Neural progenitor cell (in vitro differentiated cells): Measurements from ENCODE around the gene UACA. TPM values are rescaled to one million over a fixed set of nuclear protein-coding genes. Genes with fewer than 3 reads are reported as not detected.

Source experiments
- DNase-seq: peaks from one replicate; pipeline ENCODE4 v3.0.0-alpha.2; 2016; ENCODE audit warnings: low spot score
- H2AFZ ChIP-seq: fragments of 200-600 bp; sonication (generic); replicated peaks from 2 replicates; pipeline ENCODE4 v1.6.1; 2016; ENCODE audit warnings: antibody characterized with exemption
- H3F3A ChIP-seq: fragments of 200-600 bp; sonication (generic); 2 replicates; pipeline ENCODE4 v1.6.1; 2016; ENCODE audit warnings: antibody characterized with exemption, low read depth
- H3K27ac ChIP-seq: fragments of 200-600 bp; sonication (generic); 2 replicates; pipeline ENCODE4 v1.5.1; 2016; ENCODE audit warnings: mild to moderate bottlenecking
- H3K27me3 ChIP-seq: fragments of 200-600 bp; sonication (generic); 2 replicates; pipeline ENCODE4 v1.6.1; 2016; ENCODE audit warnings: mild to moderate bottlenecking, moderate library complexity
- H3K36me3 ChIP-seq: fragments of 200-600 bp; sonication (generic); 2 replicates; pipeline ENCODE4 v1.5.1; 2016
- H3K4me1 ChIP-seq: fragments of 200-600 bp; sonication (generic); 2 replicates; pipeline ENCODE4 v1.6.1; 2016; ENCODE audit warnings: mixed run types
- H3K4me2 ChIP-seq: fragments of 200-600 bp; sonication (generic); 2 replicates; pipeline ENCODE4 v1.6.1; 2016
- H3K4me3 ChIP-seq: fragments of 200-600 bp; sonication (generic); 2 replicates; pipeline ENCODE4 v1.5.1; 2016
- H3K79me2 ChIP-seq: fragments of 200-600 bp; sonication (generic); 2 replicates; pipeline ENCODE4 v1.6.1; 2016; ENCODE audit warnings: low read depth
- H3K9ac ChIP-seq: fragments of 200-600 bp; sonication (generic); 2 replicates; pipeline ENCODE4 v1.6.1; 2016
- H3K9me3 ChIP-seq: fragments of 200-600 bp; sonication (generic); 2 replicates; pipeline ENCODE4 v1.5.1; 2016; ENCODE audit warnings: low read depth
- H4K20me1 ChIP-seq: fragments of 200-600 bp; sonication (generic); 2 replicates; pipeline ENCODE4 v1.6.1; 2016; ENCODE audit warnings: low read depth
- H3K27ac Mint-ChIP-seq: 3 replicates; pipeline ENCODE4 v1.8.0; 2021; ENCODE audit warnings: mixed read lengths
- H3K27me3 Mint-ChIP-seq: 2 replicates; pipeline ENCODE4 v1.8.0; 2022; ENCODE audit warnings: low read depth, mild to moderate bottlenecking, inconsistent platforms, moderate library complexity, mixed read lengths; ENCODE audit not compliant: insufficient read depth
- H3K36me3 Mint-ChIP-seq: 3 replicates; pipeline ENCODE4 v1.8.0; 2021; ENCODE audit warnings: mixed read lengths
- H3K4me1 Mint-ChIP-seq: 3 replicates; pipeline ENCODE4 v1.8.0; 2021; ENCODE audit warnings: mixed read lengths
- H3K4me3 Mint-ChIP-seq: 3 replicates; pipeline ENCODE4 v1.8.0; 2021; ENCODE audit warnings: mild to moderate bottlenecking, moderate library complexity, mixed read lengths
- H3K9me3 Mint-ChIP-seq: 3 replicates; pipeline ENCODE4 v1.8.0; 2020; ENCODE audit warnings: mixed read lengths
- CTCF ChIP-seq: fragments of 200-600 bp; sonication (generic); IDR thresholded peaks from 2 replicates; pipeline ENCODE4 v1.5.1; 2017; ENCODE audit warnings: antibody characterized with exemption, mild to moderate bottlenecking
- EZH2 ChIP-seq: fragments of 200-600 bp; sonication (generic); IDR thresholded peaks from 2 replicates; pipeline ENCODE4 v1.6.1; 2017; ENCODE audit warnings: antibody characterized with exemption, mild to moderate bottlenecking, moderate library complexity
- EZH2phosphoT487 ChIP-seq: fragments of 200-600 bp; sonication (generic); IDR thresholded peaks from 2 replicates; pipeline ENCODE4 v1.6.1; 2017; ENCODE audit warnings: antibody characterized with exemption
- total RNA-seq: library from RNA; depleted of rRNA; stranded (reverse); fragments of >200 nt; gene quantifications from 2 replicates; pipeline ENCODE4 v1.2.3, GENCODE V29; 2015; ENCODE audit warnings: low replicate concordance

UACA gene
- total RNA-seq, 1 donor from 2014 or later, result 70.0 TPM

DNA sequence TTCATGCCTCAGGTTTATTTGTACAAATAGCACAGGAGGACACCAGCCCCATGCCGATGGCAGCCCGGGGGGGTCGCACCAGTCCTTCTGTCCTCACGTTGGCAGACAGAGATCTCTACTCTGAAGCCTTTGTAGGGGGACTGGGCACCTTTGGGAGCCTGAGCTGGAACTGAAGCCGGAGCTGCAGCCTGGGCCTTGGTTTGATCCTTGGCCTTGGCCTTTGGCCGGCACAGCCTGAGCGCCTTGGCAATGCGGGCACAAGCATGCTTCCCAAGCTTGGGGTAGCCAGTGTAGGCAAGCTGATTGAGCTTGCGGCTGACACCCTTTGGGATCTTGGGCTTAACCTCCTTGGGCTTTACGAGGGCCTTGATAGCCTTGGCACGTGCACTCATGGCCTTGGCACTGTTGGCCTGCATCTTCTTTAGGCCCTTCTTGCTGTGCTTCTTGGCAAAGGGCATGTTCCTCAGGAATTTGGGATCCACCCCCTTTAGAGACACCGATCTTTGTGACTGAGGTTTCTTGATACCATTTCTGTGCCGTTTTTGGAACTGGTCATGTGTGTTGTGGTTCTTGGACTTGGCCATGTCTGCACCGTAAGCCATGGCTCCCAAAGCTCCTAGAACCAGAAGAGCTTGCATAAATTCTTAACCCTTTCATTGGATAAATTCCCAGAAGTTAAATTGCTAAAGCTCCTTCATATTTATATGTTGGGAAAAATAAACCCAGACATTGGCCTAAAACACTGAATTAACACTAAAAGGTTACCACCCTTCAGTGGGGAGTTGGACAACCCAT, 33.4 kb upstream of the UACA start:
- Mint-ChIP-seq H3K4me1 (peaks cover 11% of the 10 kb centered on the region), H3K36me3 (no peaks in the 10 kb centered on the region), H3K27ac (no peak overlapping the region), H3K4me3 (no peak overlapping the region), H3K9me3 (no peaks in the 10 kb centered on the region), H3K27me3 (no peaks in the 10 kb centered on the region)
- H3K27ac ChIP-seq, result no peak overlapping the region
- H3F3A ChIP-seq, result no peaks in the 10 kb centered on the region
- H4K20me1 ChIP-seq, result no peaks in the 10 kb centered on the region
- H3K36me3 ChIP-seq, result no peaks in the 10 kb centered on the region
- DNase-seq, result no peak
- no peaks in the 10 kb centered on the region for H3K9me3 ChIP-seq
- H3K4me1 ChIP-seq, result peaks cover 4% of the 10 kb centered on the region
- no peaks in the 10 kb centered on the region for H3K27me3 ChIP-seq
- no peak overlapping the region for H3K4me2 ChIP-seq
- no peak overlapping the region for H2AFZ ChIP-seq
- no peaks in the 10 kb centered on the region for H3K79me2 ChIP-seq
- H3K9ac ChIP-seq, result no peak overlapping the region
- TF ChIP-seq CTCF, result no peak
- TF ChIP-seq EZH2phosphoT487, result no peak
- no peak for TF ChIP-seq EZH2
- H3K4me3 ChIP-seq, result no peak overlapping the region

DNA sequence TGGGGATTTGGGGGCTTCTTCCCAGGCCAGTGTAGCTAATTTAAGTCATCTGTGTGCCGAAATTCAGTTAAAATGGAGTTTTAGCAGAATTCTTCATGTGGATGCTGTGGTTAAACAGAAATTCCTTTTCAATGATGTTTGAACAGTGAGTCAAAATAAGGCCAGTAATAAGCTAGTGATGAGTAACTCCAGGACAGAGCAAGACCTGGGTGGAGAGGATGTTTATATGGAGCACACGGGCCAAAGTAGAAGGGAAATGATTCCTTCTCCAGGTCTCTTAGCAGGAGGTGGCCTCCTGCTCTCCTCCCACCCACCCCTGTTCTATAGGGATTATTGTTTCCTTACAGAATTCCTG, 31.9 kb upstream of the UACA start:
- H3K4me2 ChIP-seq, result no peak overlapping the region
- no peaks in the 10 kb centered on the region for H3K36me3 Mint-ChIP-seq
- H3F3A ChIP-seq, result no peaks in the 10 kb centered on the region
- no peak overlapping the region for H3K27ac ChIP-seq
- no peaks in the 10 kb centered on the region for H3K9me3 ChIP-seq
- no peak overlapping the region for H3K4me3 Mint-ChIP-seq
- H3K4me3 ChIP-seq, result no peak overlapping the region
- H3K9me3 Mint-ChIP-seq, result no peaks in the 10 kb centered on the region
- no peaks in the 10 kb centered on the region for H3K36me3 ChIP-seq
- no peaks in the 10 kb centered on the region for H3K27me3 ChIP-seq
- H3K9ac ChIP-seq, result no peak overlapping the region
- peaks cover 8% of the 10 kb centered on the region for H3K4me1 Mint-ChIP-seq
- no peak overlapping the region for H2AFZ ChIP-seq
- no peak overlapping the region for H3K27ac Mint-ChIP-seq
- no peak for TF ChIP-seq EZH2
- TF ChIP-seq CTCF, result no peak
- TF ChIP-seq EZH2phosphoT487, result no peak
- DNase-seq, result no peak
- H4K20me1 ChIP-seq, result no peaks in the 10 kb centered on the region
- H3K4me1 ChIP-seq, result peaks cover 5% of the 10 kb centered on the region
- H3K27me3 Mint-ChIP-seq, result no peaks in the 10 kb centered on the region
- no peaks in the 10 kb centered on the region for H3K79me2 ChIP-seq

- Mint-ChIP-seq H3K36me3 (no peaks in the 10 kb centered on the region), H3K9me3 (no peaks in the 10 kb centered on the region), H3K4me1 (peaks cover 3% of the 10 kb centered on the region), H3K27ac (no peak overlapping the region), H3K27me3 (no peaks in the 10 kb centered on the region), H3K4me3 (no peak overlapping the region)
- H3K4me3 ChIP-seq, result no peak overlapping the region
- H3K9me3 ChIP-seq, result no peaks in the 10 kb centered on the region
- peaks cover 5% of the 10 kb centered on the region for H3K4me1 ChIP-seq
- H4K20me1 ChIP-seq, result no peaks in the 10 kb centered on the region
- no peak overlapping the region for H3K9ac ChIP-seq
- no peak overlapping the region for H3K4me2 ChIP-seq
- DNase-seq, result no peak
- no peak overlapping the region for H3K27ac ChIP-seq
- H2AFZ ChIP-seq, result no peak overlapping the region
- no peaks in the 10 kb centered on the region for H3K36me3 ChIP-seq
- no peaks in the 10 kb centered on the region for H3F3A ChIP-seq
- no peaks in the 10 kb centered on the region for H3K27me3 ChIP-seq
- TF ChIP-seq CTCF (no peak), EZH2 (no peak), EZH2phosphoT487 (no peak)
- H3K79me2 ChIP-seq, result no peaks in the 10 kb centered on the region
Measured at GRCh38 chr15:70794596-70795310, 31.4 kb upstream of the UACA start.
